Urothelium cell line (cell line): ENCODE measurements around the gene TMED7.
A peak's percentile ranks its signal among the peaks of the same experiment; 100 is the strongest.
"Not testable (repeated sequence)": the region's sequence is repeated elsewhere in the genome, so short reads cannot be mapped to it uniquely, and the experiment has no call there.

Experiments used
- DNase-seq: peaks from one replicate; pipeline ENCODE4 v3.0.0; 2011; ENCODE audit warnings: low spot score, mixed read lengths
- FAIRE-seq: peaks from 2 replicates; lab custom pipeline; 2011; peaks lifted over from hg19 to GRCh38; lab: Jason Lieb, UNC

TMED7 gene

DNA sequence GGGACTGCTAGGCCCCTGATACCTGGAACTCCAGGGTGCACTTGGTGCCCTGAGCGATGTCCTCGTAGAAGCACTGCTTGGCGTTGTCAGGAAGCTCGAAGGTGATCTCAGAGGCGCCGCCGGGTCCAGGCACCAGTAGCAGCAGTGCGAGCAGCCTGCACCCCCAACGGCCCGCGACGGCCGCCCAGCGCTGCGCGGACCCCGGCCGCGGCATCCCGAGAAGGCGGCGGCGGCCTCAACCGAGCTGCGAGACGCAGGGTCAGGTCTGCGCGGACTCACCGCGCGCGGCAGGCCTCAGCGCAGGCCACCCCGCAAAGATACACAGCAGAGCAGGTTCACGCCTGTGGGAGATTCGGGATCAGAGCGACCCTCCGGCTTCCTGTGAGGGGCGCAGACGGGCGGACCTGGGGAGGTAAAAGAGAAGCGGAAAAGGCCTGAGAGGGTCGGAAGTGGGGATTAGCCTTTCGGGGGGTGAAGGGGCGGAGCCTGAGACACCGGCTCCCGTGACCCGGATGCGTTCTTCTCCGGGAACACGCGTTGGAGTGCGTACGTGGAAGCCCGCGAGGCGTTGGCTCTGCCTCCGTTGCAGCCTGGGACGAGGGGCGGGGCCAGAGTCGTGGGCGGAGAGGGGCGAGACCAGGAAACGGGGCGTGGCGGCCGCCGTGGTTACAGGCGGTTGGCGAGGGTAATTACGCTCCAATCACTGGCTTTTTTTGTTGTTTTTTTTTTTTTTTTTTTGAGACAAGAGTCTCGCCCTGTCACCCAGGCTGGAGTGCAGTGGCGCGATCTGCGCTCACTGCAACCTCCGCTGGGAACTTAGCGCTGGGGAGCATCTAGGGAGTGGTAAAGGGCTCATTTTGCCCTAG lies at the start of gene TMED7:
Gene TMED7, minus strand, starts transcription at position 458 of the 866 bp plus-strand sequence. Its CDS starts 244 bp downstream, at position 214.
- DNase-seq = peak; percentile 98
- FAIRE-seq = peak; percentile 89

DNA sequence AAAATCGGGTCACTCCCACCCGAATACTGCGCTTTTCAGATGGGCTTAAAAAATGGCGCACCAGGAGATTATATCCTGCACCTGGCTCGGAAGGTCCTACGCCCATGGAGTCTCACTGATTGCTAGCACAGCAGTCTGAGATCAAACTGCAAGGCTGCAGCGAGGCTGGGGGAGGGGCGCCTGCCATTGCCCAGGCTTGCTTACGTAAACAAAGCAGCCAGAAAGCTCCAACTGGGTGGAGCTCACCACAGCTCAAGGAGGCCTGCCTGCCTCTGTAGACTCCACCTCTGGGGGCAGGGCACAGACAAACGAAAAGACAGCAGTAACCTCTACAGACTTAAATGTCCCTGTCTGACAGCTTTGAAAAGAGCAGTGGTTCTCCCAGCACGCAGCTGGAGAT lies 48.9 kb upstream of the TMED7 start:
- FAIRE-seq, DNase-seq: not testable (repeated sequence)

DNA sequence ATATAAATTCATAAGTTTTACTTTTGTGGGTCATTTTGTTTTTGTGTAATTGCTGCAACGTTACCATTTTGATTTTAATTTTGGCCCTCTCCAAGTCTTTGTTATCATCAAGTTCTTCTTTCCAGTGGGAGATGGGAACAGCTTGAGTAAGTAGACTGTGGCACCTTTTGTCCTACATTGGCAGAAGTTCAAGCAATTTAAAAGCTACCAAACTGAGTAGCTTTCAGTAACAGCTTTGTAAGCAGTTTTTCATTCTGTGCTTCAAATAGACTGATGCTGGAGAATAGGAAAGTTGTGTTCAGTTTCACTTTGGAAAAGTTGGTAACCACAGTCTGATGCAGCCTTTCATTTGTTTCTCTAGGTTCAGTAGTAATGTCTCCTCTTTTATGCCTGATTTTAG lies 47.8 kb upstream of the TMED7 start:
- DNase-seq = no peak
- FAIRE-seq = no peak

DNA sequence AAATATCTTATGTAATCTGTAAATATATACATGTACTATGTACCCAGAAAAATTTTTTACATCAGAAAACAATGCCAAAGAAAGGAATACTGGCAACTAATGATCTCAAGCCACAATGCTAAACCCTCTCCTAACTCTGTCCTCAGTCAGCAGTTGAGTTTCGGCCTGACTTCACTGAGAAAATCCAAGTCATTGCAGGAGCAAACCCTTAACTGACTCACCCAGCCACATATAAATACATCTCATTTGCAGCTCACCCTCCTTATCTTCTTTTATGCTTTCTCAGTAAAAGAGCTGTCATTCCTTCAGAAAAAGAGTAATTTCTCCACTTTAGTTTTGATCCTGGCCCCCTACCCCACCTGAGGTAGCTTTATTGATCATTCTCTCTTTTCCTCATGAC lies 46.1 kb upstream of the TMED7 start:
- no peak for DNase-seq
- FAIRE-seq = no peak

DNA sequence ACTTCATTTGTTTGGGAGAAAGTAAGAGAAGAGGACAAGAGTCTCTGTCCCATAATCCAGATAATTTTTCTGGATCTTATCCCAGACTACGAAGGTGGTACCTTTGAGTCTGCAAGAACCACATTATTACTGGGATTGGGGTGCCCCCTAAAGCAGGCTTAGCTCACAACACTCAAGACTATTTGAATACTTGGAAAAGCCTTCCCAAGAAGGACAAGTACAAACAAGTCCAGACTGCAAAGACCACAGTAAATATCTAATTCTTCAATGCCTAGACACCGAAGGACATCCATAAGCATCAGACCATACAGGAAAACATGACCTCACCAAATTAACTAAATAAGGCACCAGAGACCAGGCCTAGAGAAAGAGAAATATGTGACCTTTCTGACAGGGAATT lies 40.2 kb upstream of the TMED7 start:
- no peak for DNase-seq
- FAIRE-seq = no peak

DNA sequence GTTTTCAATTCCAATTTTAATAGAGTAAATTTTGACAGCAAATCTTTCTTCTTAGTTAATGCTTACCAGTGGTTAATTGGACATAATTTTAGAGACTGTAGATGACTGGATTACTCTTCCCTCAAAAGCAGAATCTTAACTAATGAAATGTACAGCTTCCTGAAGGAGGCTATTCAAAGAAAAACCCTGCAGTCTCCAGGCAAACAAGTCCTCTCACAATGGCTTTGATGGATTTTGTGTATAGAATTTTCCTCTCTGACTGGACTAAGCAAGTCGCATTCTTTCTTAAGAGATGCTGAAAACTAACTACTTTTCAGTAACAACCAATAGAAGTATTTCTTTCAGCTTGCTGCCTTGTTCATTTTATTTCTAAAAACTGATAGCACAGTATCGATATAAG lies 35.7 kb upstream of the TMED7 start:
- DNase-seq = no peak
- no peak for FAIRE-seq

DNA sequence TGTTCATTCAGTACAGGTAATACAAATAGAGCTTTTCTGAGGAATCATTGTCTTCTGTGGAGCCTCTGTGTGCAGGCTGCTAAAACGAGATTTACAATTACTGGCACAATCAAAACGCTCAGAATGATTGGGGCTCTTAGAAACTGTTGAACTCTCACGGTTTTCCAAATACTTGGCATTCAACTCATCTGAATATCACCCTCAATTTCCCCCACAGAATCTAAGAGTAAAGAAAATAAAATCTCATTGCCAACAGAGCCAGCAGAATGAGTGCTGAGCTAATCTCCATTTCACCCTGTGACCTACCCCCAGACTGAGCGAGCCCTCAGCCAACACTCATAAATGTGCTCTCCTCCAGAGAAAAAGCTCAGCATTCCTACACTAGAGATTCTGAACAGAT lies 35.3 kb upstream of the TMED7 start:
- FAIRE-seq (no peak), DNase-seq (no peak)

DNA sequence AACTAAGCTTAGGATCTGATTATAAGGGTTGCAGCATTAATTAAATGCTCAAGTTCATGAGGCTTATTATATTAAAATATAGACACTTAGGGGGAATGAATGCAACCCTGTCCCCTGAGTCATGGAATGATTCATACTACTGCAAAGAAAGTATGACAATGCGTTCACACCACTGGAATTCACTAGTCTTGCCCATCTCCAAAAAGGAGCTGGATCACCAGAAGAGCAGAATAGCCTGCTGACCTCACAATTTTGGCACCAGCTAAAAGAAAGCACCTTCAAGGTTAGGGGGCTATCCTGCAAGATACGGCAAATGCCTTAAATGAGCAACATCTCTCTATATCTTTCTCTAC lies 32.0 kb upstream of the TMED7 start:
- peak; percentile 37 for FAIRE-seq
- peak; percentile 76 for DNase-seq

DNA sequence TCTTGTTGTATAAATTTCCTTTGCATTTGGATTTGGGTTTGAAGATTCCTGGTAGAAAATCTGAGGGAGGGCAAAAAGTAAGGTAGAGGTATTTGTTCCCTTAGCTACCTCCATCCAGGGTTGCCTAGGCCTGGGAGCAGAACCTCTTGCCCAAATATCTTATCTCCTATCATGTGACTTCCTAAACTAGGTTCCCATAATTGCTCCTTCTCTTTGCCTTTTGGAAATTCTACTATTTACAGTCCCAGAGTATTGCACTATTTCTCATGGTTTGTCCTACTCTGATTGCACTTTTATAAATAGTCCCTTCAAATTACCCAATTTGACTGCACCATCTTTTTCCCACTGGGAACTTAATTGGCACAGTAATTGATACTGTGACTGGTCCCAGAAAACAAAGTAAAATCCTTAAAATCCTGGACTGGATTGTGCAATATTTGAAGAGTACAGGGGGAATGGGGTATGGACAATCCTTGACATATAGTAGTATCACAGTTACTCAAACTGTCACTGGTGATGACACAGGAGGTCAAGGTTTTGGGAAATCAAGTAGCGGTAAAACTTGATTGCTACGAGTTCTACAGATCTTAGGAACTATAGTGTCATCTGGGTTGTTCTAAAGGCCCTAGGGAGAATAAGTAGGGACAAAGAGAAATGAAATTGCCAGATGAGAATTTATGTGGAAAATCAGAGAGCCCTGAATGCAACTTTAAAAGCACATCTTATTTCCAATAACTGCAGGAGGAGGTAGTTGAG lies 31.5 kb upstream of the TMED7 start:
- DNase-seq = no peak
- FAIRE-seq = no peak

DNA sequence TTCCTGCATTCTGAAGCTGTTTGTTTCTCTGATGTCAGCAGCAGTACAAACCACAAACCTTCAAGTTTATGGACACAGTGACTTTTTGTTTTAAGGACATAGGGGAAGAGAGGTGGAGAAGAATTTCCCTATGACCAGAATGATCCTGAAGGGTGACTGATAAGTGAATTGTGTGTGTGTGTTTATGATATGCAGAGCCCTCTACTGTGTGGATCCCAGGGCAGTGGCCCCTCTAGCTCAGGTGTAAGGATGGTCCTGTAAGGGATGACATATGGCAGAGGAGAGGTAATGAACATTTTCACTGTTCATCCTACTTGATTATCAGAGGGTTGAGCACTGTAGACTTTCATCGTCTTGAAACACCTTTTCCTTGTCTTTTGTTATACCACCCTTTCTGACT lies 30.6 kb upstream of the TMED7 start:
- FAIRE-seq (no peak), DNase-seq (no peak)

DNA sequence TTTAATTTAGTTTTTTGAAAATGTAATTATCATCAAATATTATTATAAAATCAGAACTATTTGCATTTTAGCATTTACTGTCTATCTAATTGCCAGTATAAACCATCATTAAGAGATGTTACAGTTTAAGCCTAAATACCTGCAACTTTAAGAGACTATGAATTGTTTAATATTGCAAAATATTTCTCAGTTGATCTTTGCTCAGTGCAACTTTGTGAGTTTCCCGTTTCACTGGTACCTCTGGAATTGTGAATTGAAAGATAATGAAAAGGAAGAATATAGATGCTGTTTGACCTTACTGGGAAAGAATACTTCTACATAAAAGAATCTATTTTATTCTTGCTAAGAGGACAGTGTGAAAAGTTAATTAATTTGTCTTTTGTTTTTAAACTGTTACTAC lies 30.2 kb upstream of the TMED7 start:
- FAIRE-seq (no peak), DNase-seq (no peak)

DNA sequence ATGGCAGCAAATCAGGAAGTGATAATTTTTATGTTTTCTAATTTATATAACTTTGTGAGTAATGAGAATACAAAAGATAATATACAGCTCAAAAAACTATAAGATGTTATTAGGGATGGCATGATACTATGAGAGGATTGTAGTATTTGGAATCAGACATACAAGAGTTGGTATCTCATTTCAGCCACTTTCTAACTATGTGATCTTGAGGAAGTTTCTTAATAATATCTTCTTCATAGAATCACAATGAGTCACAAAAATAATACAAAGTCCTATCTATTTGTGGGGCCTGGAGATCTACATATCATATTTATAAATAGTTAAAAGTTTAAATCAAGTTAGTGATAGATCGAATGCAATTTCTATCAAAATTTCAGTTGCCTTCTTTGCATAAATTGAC lies 23.7 kb upstream of the TMED7 start:
- FAIRE-seq = no peak
- DNase-seq = no peak

DNA sequence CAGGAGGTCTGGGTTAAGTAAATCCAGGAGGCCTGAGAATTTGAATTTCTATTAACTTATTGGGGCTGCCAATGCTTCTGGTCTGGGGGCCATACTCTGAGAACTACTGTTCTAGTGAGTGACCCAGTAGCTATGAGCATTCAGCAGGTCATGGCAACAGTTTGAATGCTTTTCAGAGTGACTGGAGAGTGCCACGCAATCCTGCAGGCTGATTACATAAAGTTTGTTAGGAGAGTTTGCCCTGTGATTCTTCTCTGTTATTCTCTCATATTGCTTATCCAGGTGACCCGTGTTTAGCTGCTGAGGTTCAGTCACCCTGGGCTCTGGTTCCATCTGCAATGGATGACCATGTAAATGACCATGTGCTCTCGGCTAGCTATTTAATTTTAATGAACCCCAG lies 22.2 kb upstream of the TMED7 start:
- no peak for DNase-seq
- no peak for FAIRE-seq

DNA sequence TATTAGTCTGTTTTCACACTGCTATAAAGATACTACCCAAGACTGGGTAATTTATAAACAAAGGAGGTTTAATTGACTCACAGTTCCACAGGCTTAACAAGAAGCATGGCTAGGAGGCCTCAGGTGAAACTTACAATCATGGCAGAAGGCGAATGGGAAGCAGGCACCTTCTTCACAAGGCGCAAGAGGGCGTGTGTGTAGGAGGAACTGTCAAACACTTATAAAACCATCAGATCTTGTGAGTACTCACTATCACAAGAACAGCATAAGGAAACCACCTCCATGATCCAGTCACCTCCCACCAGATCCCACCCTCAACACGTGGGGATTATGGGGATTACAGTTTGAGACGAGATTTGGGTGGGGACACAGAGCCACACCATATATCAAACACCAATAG lies 19.6 kb upstream of the TMED7 start:
- not testable (repeated sequence) for FAIRE-seq, DNase-seq

DNA sequence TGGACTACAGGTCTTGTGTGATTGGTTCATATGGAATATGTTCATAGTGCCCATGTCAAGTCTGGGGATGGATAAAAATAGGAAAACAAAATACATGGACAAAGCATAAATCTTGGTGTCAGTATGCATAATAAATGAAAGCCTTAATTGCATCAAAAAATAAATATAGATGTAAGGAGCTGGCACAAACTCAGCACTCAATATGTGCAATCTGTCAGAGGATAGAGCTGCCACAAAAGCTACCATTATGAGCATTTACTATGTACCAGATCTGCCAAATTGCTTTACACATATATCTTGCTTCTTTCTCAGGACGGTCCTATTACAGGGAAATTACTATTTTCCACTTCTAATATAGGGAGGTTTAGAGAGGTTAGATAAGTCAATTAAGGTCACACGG lies 18.2 kb upstream of the TMED7 start:
- no peak for DNase-seq
- FAIRE-seq = no peak

DNA sequence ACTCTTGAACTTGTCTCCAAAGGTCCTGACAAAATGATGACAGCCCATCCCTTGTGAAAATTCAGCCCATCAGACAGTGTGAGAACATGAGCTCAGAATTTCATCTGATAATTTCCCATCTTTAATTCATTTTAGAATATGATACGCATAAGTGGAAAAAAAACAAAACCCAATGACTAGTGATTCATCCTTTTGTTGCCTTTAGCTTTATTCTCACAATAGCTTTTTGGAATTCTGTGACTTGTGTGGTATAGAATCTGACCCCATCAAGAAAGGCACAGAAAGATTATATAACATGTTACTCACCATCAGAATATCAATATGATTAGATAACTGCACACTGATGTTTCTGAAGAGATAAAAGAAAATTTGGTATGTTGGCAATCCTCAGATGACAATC lies 16.1 kb upstream of the TMED7 start:
- FAIRE-seq (no peak), DNase-seq (no peak)

DNA sequence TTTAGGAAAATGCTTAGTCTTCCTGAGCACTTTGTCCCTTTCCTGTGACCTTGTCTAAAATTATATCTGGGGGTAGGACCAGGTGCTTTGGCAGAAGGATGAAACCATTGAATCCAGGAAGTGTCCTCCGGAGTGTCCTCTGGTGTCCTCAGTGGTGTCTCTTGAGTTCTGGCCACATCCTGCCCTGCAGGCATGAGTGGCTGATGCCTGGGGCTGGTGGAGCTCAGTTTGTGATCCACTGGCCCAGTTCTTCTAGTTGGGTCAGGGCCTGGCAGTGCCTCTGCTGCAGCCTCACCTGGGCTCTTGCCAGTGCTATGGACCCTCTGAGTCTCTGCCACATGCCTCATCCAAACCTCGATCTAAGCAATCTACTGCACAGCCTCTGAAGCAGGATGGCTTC lies 14.4 kb upstream of the TMED7 start:
- FAIRE-seq = no peak
- no peak for DNase-seq

DNA sequence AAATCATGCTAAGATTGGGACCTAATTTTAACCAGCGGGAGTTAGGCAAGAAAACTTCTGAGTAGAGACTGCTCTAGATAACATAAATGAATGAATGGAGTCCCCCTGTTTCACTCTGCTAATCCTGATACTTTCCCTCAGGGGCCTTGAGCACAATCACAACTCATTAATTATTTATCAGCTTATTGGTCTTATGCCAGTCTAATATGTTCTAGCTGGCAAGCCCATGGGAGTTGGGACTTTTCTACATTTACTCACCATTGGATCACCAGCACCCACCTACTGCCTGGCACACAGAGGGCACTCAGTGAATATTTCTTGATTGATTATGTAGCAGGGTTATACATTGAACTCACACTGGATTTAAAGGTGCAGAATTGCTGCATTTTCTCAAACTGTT lies 13.5 kb upstream of the TMED7 start:
- FAIRE-seq (no peak), DNase-seq (no peak)

DNA sequence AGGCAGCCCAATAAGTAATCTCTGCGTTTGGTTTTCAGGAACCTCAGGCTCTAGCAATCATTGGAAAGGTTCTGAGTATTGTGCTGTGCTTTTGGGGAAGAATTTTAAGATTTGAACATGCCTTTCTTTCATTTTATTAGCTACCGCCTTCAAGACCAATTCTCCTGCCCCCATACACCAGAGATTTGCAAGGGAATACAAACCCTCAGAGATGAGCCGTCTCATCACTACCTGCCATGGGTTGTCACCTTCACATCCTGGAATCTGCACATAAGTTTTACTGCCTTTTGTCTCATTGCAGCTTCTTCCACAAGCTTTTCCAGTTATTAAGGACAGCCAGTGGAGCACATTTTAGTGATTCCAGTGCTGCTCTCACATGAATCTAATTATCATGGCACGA lies 11.7 kb upstream of the TMED7 start:
- no peak for FAIRE-seq
- no peak for DNase-seq

DNA sequence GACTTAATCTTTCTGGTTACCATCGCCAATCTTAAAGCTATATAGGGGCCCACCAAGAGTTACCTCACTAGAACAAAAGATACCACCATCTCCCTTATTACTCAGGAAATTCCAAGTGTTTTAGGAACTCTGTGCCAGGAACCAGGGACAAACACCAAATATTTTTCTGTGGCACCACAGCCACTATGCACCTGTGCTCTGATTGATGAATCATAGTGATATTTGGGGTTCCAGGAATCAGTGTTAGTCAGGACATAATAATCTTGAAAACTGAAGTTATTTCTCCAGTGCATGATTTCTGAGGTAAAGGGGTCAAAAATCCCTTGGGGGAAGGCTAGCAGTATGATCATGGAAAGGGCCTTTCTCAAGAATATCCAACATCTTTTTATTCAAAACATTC lies 10.2 kb upstream of the TMED7 start:
- no peak for DNase-seq
- FAIRE-seq = no peak

DNA sequence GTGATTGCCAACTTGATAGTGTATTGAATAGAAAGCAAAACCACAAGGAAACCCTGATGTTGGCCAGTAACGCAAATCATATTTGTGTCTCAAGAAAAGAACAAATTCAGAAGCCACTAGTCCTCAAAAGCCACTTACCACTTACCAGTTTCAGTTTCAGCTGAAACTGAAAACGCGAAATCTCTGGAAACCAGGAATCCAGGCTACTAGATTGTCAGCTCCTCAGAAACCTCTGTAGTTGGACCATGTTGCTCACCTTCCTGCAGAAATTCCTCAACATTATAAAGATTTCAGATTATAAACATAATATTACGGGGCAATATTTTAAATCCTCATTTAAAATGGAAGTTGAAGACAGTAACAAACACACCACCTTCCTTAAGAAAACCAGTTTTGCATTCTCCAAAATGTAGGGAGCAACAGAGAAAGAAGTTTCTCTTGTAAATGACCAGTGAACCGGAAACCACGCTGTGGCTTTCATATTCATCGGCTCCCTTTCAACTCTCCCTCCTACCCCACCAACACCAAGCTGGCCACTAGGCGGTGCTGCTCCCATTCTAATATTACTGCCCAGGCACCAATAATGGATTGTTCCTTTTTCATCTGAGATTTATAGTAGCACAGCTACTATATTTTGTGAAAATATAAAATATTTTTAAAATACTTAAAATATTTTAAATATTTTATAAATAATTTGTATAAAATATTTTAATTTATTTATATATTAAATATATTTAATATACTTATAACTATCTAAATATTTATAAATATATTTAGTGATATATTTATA lies 8.7 kb upstream of the TMED7 start:
- DNase-seq (peak; percentile 87), FAIRE-seq (no peak)

DNA sequence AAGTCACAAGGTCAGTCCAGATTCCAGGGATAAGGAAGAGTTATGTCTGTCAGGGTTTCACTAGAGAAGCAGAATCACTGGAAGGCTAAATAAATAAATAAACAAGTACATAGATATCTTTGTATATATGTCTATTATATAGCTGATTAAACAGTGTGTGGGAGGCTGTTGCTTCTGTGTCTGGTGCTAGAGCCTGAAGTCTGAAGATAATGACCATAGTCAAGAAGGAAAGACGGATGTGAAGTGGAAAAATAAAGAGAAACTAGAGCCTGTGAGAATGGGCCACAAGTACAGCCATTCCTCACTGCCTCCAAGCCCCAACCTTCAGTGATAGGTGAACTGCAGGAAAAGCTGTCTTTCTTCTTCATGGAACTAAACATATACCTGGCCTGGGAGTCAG lies 4.1 kb upstream of the TMED7 start:
- FAIRE-seq (no peak), DNase-seq (no peak)
